ENCODE measurements around the gene AP2B1.

DNA sequence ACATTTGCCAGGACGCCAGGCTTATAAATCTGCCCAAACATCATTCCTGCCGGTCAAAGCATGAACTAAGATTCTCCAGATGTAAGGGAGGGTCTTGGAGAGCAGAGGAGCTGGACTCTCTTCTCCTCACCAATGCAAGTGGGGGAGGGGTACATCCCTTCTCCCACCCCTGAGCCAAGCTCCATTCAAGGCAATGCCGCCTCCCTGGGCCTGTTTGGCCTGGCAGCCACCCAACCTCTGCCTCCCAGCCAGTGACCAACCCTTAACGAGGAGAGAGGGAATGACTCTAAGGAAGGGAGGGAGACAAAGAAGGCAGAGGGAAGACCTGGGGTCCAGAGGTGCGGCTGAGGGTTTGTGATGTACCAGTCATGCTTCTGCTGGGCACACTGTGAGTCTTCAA lies 187.4 kb downstream of the AP2B1 start:
- TF ChIP-seq, protein P1, sequence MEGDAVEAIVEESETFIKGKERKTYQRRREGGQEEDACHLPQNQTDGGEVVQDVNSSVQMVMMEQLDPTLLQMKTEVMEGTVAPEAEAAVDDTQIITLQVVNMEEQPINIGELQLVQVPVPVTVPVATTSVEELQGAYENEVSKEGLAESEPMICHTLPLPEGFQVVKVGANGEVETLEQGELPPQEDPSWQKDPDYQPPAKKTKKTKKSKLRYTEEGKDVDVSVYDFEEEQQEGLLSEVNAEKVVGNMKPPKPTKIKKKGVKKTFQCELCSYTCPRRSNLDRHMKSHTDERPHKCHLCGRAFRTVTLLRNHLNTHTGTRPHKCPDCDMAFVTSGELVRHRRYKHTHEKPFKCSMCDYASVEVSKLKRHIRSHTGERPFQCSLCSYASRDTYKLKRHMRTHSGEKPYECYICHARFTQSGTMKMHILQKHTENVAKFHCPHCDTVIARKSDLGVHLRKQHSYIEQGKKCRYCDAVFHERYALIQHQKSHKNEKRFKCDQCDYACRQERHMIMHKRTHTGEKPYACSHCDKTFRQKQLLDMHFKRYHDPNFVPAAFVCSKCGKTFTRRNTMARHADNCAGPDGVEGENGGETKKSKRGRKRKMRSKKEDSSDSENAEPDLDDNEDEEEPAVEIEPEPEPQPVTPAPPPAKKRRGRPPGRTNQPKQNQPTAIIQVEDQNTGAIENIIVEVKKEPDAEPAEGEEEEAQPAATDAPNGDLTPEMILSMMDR (conservative IDR thresholded peaks at IDR 0.05), result no peak
- TF ChIP-seq ZFX (IDR thresholded peaks at IDR 0.05), result no peak
